Measurements from ENCODE around the gene MCM5. TPM values are rescaled to one million over a fixed set of nuclear protein-coding genes. Genes with fewer than 3 reads are reported as not detected.
A peak's percentile ranks its signal among the peaks of the same experiment; 100 is the strongest.

Gene MCM5
- total and polyA plus RNA-seq, 2 experiments from 2014 or later = 288 to 325 TPM

- Histone ChIP-seq H3K4me1 (ENCODE audit: insufficient read depth) (peaks cover 5% of the 10 kb centered on the region; the same call in 1 of the 2 replicates), H4K20me1 (replicated peaks; ENCODE audit: insufficient read depth) (no peaks in the 10 kb centered on the region), H3K4me3 (no peak overlapping the region), H3K79me2 (replicated peaks; ENCODE audit: insufficient read depth) (no peaks in the 10 kb centered on the region), H3K4me2 (no peak overlapping the region), H3K36me3 (ENCODE audit: insufficient read depth) (no peaks in the 10 kb centered on the region), H3F3A (replicated peaks; ENCODE audit: low read depth) (no peaks in the 10 kb centered on the region), H2AFZ (no peak overlapping the region), H3K27me3 (ENCODE audit: insufficient read depth) (no peaks in the 10 kb centered on the region), H3K27ac (ENCODE audit: low read depth) (no peak overlapping the region), H3K9me2 (ENCODE audit: insufficient read depth) (no peaks in the 10 kb centered on the region)
- H3K4me1 Mint-ChIP-seq = peaks cover 16% of the 10 kb centered on the region
- TF ChIP-seq JUNB (IDR thresholded peaks at IDR 0.05; ENCODE audit: unreplicated experiment) (no peak), CTCF (conservative IDR thresholded peaks at IDR 0.05; ENCODE audit: low read depth in 2 of 2) (peak in 1 of 2 experiments; percentile 38; a peak in 2 of 4 replicates), ETS1 (IDR thresholded peaks at IDR 0.05) (no peak), NANOG (IDR thresholded peaks at IDR 0.05; ENCODE audit: borderline replicate concordance) (no peak), EZH2phosphoT487 (IDR thresholded peaks at IDR 0.05; ENCODE audit: unreplicated experiment) (no peak), CREB1 (CRISPR knock-in tag; IDR thresholded peaks at IDR 0.05; ENCODE audit: low read depth) (no peak), ZNF462 (CRISPR knock-in tag; IDR thresholded peaks at IDR 0.05) (no peak), EZH2 (IDR thresholded peaks at IDR 0.05; ENCODE audit: low read depth, unreplicated experiment) (no peak)
- no peak for DNase-seq (ENCODE audit: low spot score)
- ATAC-seq = no peak
- no peak overlapping the region for H3K4me3 Mint-ChIP-seq
- H3K9me3 Mint-ChIP-seq = no peaks in the 10 kb centered on the region
- no peaks in the 10 kb centered on the region for H3K36me3 Mint-ChIP-seq (ENCODE audit: low read depth)
- peaks cover 21% of the 10 kb centered on the region for H3K27me3 Mint-ChIP-seq (ENCODE audit: insufficient read depth, low read depth, poor library complexity)
- no peak overlapping the region for H3K27ac Mint-ChIP-seq
These were observed 54.6 kb downstream of the MCM5 start for GRCh38 chr22:35454416-35455054.

All from GM23338 (cell line).